K562 (cell line): ENCODE data around the gene GATAD2B. TPM values are rescaled to one million over a fixed set of nuclear protein-coding genes. Genes with fewer than 3 reads are reported as not detected.

Experiments
- ATF3 ChIP-seq, 2 experiments: fragments of 450-650 bp in 1 of 2; sonication (generic) in 1 of 2; formaldehyde crosslinking in 1 of 2; IDR thresholded peaks in 1 of 2; conservative IDR thresholded peaks in 1 of 2; 2 replicates each; pipeline versions ENCODE4 v1.6.1 to v1.8.1; 2016 to 2023; ENCODE audit warnings: mild to moderate bottlenecking in 2 of 2, moderate library complexity in 2 of 2, inconsistent platforms in 1 of 2, missing genetic modification reagents in 1 of 2
- CBFA2T2 ChIP-seq: fragments of 450-650 bp; conservative IDR thresholded peaks from 2 replicates; pipeline ENCODE4 v1.6.1; 2017; ENCODE audit warnings: mild to moderate bottlenecking
- CBX5 ChIP-seq: IDR thresholded peaks from 2 replicates; pipeline ENCODE4 v1.6.1; 2014; ENCODE audit warnings: low read depth, borderline replicate concordance
- CCNT2 ChIP-seq: IDR thresholded peaks from 2 replicates; pipeline ENCODE4 v1.6.1; 2011; ENCODE audit warnings: borderline replicate concordance, low read depth, mild to moderate bottlenecking, moderate library complexity, mixed read lengths, low read length; ENCODE audit not compliant: insufficient read length; ENCODE audit errors: extremely low read depth
- CTCF ChIP-seq, 3 experiments: IDR thresholded peaks in 2 of 3; conservative IDR thresholded peaks in 1 of 3; 2 replicates each; pipeline ENCODE4 v1.5.1; 2011 to 2012; ENCODE audit warnings: low read length in 3 of 3, mild to moderate bottlenecking in 3 of 3, control low read depth in 2 of 3, improper control_type of control experiment in 1 of 3, inconsistent platforms in 1 of 3, low read depth in 1 of 3, mixed read lengths in 1 of 3, moderate library complexity in 1 of 3; ENCODE audit not compliant: insufficient read depth in 2 of 3
- ETV5 ChIP-seq: sonication (generic); formaldehyde crosslinking; IDR thresholded peaks from 2 replicates; pipeline ENCODE4 v1.4.0; 2020; ENCODE audit warnings: low read depth, mild to moderate bottlenecking, missing genetic modification reagents
- NR2C2 ChIP-seq, 2 experiments: fragments of 200-800 bp in 1 of 2; sonication (Bioruptor generic) in 1 of 2; sonication (generic) in 1 of 2; formaldehyde crosslinking in 1 of 2; IDR thresholded peaks; 2 replicates each; pipeline versions ENCODE4 v1.6.1 to v1.8.0; 2016 to 2022; ENCODE audit warnings: mild to moderate bottlenecking in 1 of 2, missing compliant biosample characterization in 1 of 2, missing genetic modification characterization in 1 of 2, missing genetic modification reagents in 1 of 2
- POU5F1 ChIP-seq: fragments of 150-350 bp; IDR thresholded peaks from 2 replicates; pipeline ENCODE4 v1.6.1; 2014; ENCODE audit warnings: borderline replicate concordance, low read length, low read depth, mild to moderate bottlenecking; ENCODE audit not compliant: partially characterized antibody
- SMC3 ChIP-seq: conservative IDR thresholded peaks from 2 replicates; pipeline ENCODE4 v1.6.1; 2011; ENCODE audit warnings: low read depth, low read length, improper control_type of control experiment; ENCODE audit not compliant: insufficient read depth
- USF1 ChIP-seq: sonication (generic); formaldehyde crosslinking; IDR thresholded peaks from 2 replicates; pipeline ENCODE4 v1.9.0; 2022; ENCODE audit warnings: mild to moderate bottlenecking, missing genetic modification reagents
- ZNF583 ChIP-seq: fragments of 250-450 bp; sonication (Bioruptor Pico); IDR thresholded peaks from 2 replicates; pipeline ENCODE4 v1.4.0; 2020
- polyA plus RNA-seq, 8 experiments: library from polyadenylated mRNA; depleted of rRNA in 4 of 8; stranded (reverse) in 5 of 8; unstranded in 3 of 8; fragments of >200 nt; fragmentation: Nextera tagmentation in 2 of 8; fragmentation: Illumina TruSeq in 1 of 8; extraction: Ambion mirVana in 2 of 8; extraction: Trizol in 1 of 8; gene quantifications; 2 replicates each; pipeline versions ENCODE4 v1.2.1 to v1.2.3, GENCODE V29; 2011 to 2014; ENCODE audit warnings: inconsistent platforms in 1 of 8, missing spikeins in 1 of 8
- total RNA-seq, 7 experiments: library from RNA; depleted of rRNA in 6 of 7; stranded (reverse); fragments of >200 nt in 6 of 7; fragmentation: Illumina TruSeq in 2 of 7; extraction: Trizol in 2 of 7; gene quantifications; 2 replicates each; pipeline versions ENCODE4 v1.2.1 to v1.2.3, GENCODE V29; 2011 to 2021; ENCODE audit warnings: low replicate concordance in 1 of 7
- TF ChIP-seq, protein P1 (sequence below): sonication (generic); formaldehyde crosslinking; IDR thresholded peaks from 2 replicates; pipeline ENCODE4 v1.8.0; 2022; ENCODE audit warnings: mild to moderate bottlenecking, missing genetic modification reagents
- TF ChIP-seq, protein P2 (sequence below): IDR thresholded peaks from 2 replicates; pipeline ENCODE4 v1.6.1; 2011; ENCODE audit warnings: borderline replicate concordance, low read depth, mild to moderate bottlenecking, moderate library complexity, low read length; ENCODE audit not compliant: insufficient read depth, poor library complexity, severe bottlenecking

The GATAD2B gene
- total and polyA plus RNA-seq, 9 of the 15 experiments (the other 6 are each of a cell fraction or from before 2014, with no cell fraction given) = 1.5 to 40.2 (median 4.9) TPM

- no peak for TF ChIP-seq ZNF583 (CRISPR knock-in tag)
- peak; percentile 83 for TF ChIP-seq ATF3 (IDR thresholded peaks at IDR 0.05)
- TF ChIP-seq ATF3 (CRISPR knock-in tag; conservative IDR thresholded peaks at IDR 0.05) = no peak
- TF ChIP-seq POU5F1 = no peak
- no peak for TF ChIP-seq CBFA2T2
- TF ChIP-seq CTCF (IDR thresholded peaks at IDR 0.05 in 2 of 3, conservative IDR thresholded peaks at IDR 0.05 in 1 of 3; ENCODE audit: insufficient read depth in 2 of 3, low read depth in 1 of 3, low read length in 3 of 3) = 0 out of 6 replicates have a peak, but pooled peaks of 1 of the 3 experiments have one; percentile 19
- peak; percentile 3 for TF ChIP-seq CCNT2
- 0 out of 2 replicates have a peak, but pooled peaks have one; percentile 10 for TF ChIP-seq ETV5 (CRISPR knock-in tag)
- no peak for TF ChIP-seq NR2C2 (CRISPR knock-in tag; IDR thresholded peaks at IDR 0.05)
- 0 out of 2 replicates have a peak, but pooled peaks have one; percentile 39 for TF ChIP-seq NR2C2 (tag; IDR thresholded peaks at IDR 0.05)
- TF ChIP-seq CBX5 = no peak
- peak; percentile 40; the same call in 1 of the 2 replicates for TF ChIP-seq USF1
- TF ChIP-seq, protein P1, sequence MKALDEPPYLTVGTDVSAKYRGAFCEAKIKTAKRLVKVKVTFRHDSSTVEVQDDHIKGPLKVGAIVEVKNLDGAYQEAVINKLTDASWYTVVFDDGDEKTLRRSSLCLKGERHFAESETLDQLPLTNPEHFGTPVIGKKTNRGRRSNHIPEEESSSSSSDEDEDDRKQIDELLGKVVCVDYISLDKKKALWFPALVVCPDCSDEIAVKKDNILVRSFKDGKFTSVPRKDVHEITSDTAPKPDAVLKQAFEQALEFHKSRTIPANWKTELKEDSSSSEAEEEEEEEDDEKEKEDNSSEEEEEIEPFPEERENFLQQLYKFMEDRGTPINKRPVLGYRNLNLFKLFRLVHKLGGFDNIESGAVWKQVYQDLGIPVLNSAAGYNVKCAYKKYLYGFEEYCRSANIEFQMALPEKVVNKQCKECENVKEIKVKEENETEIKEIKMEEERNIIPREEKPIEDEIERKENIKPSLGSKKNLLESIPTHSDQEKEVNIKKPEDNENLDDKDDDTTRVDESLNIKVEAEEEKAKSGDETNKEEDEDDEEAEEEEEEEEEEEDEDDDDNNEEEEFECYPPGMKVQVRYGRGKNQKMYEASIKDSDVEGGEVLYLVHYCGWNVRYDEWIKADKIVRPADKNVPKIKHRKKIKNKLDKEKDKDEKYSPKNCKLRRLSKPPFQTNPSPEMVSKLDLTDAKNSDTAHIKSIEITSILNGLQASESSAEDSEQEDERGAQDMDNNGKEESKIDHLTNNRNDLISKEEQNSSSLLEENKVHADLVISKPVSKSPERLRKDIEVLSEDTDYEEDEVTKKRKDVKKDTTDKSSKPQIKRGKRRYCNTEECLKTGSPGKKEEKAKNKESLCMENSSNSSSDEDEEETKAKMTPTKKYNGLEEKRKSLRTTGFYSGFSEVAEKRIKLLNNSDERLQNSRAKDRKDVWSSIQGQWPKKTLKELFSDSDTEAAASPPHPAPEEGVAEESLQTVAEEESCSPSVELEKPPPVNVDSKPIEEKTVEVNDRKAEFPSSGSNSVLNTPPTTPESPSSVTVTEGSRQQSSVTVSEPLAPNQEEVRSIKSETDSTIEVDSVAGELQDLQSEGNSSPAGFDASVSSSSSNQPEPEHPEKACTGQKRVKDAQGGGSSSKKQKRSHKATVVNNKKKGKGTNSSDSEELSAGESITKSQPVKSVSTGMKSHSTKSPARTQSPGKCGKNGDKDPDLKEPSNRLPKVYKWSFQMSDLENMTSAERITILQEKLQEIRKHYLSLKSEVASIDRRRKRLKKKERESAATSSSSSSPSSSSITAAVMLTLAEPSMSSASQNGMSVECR (CRISPR knock-in tag) = peak; percentile 64; the same call in 1 of the 2 replicates
- TF ChIP-seq SMC3 = no peak
- TF ChIP-seq, protein P2, sequence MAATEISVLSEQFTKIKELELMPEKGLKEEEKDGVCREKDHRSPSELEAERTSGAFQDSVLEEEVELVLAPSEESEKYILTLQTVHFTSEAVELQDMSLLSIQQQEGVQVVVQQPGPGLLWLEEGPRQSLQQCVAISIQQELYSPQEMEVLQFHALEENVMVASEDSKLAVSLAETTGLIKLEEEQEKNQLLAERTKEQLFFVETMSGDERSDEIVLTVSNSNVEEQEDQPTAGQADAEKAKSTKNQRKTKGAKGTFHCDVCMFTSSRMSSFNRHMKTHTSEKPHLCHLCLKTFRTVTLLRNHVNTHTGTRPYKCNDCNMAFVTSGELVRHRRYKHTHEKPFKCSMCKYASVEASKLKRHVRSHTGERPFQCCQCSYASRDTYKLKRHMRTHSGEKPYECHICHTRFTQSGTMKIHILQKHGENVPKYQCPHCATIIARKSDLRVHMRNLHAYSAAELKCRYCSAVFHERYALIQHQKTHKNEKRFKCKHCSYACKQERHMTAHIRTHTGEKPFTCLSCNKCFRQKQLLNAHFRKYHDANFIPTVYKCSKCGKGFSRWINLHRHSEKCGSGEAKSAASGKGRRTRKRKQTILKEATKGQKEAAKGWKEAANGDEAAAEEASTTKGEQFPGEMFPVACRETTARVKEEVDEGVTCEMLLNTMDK = no peak
Measured at GRCh38 chr1:153962088-153963029, 39.6 kb upstream of the GATAD2B start (continued).
